Keratinocyte (primary cell): ENCODE data around the gene ZNF283.
"Not testable (repeated sequence)": the region's sequence is repeated elsewhere in the genome, so short reads cannot be mapped to it uniquely, and the experiment has no call there.

Experiments used
- CTCF ChIP-seq, 3 experiments: IDR thresholded peaks in 1 of 3; conservative IDR thresholded peaks in 1 of 3; optimal IDR thresholded peaks in 1 of 3; 2 replicates in 2 of 3; 3 replicates in 1 of 3; pipeline versions ENCODE3 to v1.5.1; 2011; ENCODE audit warnings: low read length in 3 of 3, mild to moderate bottlenecking in 3 of 3, moderate library complexity in 2 of 3, control low read depth in 1 of 3, inconsistent platforms in 1 of 3; ENCODE audit not compliant: insufficient read depth in 2 of 3; ENCODE audit errors: extremely low read depth in 1 of 3
- EZH2 ChIP-seq: IDR thresholded peaks from one replicate; pipeline ENCODE4 v1.6.1; 2012; ENCODE audit warnings: inconsistent platforms, mild to moderate bottlenecking, low read length, moderate library complexity

GRCh38 chr19:43823856-43824255 lies 3.3 kb upstream of the ZNF283 start:
- TF ChIP-seq CTCF (optimal IDR thresholded peaks at IDR 0.05 in 1 of 3, IDR thresholded peaks at IDR 0.05 in 1 of 3, conservative IDR thresholded peaks at IDR 0.05 in 1 of 3; ENCODE audit: extremely low read depth in 1 of 3, insufficient read depth in 2 of 3, low read length in 3 of 3); EZH2: not testable (repeated sequence)
